GM12874 (cell line): ENCODE measurements around the gene HOXB9.

Experiments used
- TF ChIP-seq, protein P1 (sequence below): IDR thresholded peaks from 2 replicates; pipeline ENCODE4 v1.5.1; 2011; ENCODE audit warnings: low read depth, mild to moderate bottlenecking, control low read depth, low read length, moderate library complexity; ENCODE audit not compliant: insufficient read depth

HOXB9 gene

GRCh38 chr17:48587276-48588073, 38.7 kb downstream of the HOXB9 start:
- TF ChIP-seq, protein P1, sequence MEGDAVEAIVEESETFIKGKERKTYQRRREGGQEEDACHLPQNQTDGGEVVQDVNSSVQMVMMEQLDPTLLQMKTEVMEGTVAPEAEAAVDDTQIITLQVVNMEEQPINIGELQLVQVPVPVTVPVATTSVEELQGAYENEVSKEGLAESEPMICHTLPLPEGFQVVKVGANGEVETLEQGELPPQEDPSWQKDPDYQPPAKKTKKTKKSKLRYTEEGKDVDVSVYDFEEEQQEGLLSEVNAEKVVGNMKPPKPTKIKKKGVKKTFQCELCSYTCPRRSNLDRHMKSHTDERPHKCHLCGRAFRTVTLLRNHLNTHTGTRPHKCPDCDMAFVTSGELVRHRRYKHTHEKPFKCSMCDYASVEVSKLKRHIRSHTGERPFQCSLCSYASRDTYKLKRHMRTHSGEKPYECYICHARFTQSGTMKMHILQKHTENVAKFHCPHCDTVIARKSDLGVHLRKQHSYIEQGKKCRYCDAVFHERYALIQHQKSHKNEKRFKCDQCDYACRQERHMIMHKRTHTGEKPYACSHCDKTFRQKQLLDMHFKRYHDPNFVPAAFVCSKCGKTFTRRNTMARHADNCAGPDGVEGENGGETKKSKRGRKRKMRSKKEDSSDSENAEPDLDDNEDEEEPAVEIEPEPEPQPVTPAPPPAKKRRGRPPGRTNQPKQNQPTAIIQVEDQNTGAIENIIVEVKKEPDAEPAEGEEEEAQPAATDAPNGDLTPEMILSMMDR, result no peak

DNA sequence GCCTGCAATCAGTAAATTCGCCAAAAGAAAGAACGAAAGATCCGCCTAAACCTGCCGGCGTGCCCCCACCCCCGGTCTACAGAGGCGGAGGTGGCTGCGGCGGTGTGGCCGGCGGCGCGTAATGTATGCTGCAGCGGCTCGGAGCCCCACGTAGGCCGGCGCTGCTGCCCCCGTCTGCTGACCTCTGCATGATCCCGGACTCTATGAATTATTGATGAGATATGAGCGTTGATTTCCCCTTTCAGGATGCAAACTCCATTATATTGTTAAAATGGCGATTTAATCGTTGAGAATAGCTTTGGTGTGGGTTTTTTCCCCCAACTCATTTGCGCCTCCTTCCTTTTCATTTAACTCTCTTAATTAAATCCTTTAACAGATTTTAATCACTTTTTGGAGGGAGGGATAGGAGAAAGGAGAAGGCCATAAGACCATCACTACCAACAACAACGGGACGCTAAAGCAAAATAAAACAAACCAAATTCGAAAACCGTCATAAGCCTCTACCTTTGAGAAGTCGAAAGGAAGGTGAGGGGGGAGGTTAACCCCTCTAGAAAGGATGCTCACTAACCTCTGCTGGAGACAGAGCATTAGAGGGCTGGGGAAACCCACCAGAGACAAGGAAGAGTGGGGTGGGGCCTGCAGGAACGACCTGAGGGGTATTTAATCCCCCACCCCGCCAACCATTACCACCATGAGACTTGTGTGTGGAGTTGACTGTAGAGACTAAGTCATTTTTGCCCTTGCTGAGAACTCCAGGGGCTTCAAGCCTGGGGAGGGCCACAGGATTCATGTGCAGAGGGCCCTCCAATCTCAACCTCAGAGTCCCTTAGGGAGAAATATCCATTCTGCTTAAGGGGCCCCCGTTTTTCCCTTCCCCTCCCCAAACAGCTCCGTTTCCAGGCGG, 39.6 kb downstream of the HOXB9 start:
- TF ChIP-seq, protein P1, result no peak

DNA sequence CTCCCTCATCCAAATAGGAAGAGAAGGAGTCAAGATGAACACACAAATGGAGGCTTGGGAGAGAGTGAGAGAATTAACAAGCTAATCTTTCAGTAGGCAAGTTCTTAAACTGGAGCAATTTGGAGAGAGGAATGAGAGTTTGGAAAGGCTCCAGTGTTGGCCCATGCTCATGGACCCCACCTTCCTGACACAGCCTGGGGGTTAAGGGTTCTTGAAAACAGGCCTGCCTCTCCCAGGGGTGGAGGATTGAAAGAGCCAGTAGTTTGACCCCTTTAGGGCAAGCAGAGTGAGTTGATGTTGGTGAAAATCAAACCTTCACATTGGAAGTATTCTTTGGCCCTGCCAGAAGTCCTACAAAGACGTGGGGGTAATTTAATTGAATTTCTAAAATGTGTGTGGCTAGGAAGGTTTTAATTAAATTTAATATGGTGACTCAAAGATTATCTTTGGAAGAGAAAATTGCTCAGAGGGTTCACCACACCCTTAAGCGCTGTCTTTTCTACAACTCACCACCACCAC, 41.9 kb downstream of the HOXB9 start:
- TF ChIP-seq, protein P1, result no peak

- TF ChIP-seq, protein P1, result no peak
Measured at GRCh38 chr17:48583708-48584222, 42.4 kb downstream of the HOXB9 start.

DNA sequence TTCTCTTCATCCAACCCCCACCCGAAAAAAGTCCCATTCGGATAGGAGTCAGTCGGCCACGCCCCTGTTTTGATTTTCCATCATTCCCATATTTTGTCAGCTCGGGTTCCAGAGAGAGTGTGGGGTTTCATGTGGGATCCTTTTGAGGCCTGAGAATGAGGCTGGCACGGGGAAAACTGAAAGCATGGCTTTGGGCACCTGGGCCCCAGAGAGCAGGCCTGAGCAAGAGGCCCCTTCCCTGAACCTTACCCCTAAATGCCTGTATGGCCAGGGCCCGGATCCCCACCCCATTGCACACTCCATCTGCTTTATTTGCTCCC, 43.4 kb downstream of the HOXB9 start:
- TF ChIP-seq, protein P1, result no peak

- TF ChIP-seq, protein P1, result no peak
Measured at GRCh38 chr17:48579760-48580554, 46.2 kb downstream of the HOXB9 start.

DNA sequence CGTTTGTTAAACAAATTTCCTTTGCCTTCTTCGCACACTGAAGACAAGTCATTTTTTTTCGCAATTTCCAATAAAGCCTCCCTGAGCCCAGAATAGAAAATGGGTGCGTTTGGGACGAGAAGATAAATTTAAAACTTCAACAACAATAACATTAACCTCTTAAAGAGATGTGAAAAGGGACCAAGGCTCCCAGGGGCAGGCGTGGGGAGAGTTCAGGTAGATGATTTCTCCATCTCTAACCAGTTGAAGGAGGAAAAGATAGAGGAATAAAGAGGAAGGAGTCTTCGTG, 46.7 kb downstream of the HOXB9 start:
- TF ChIP-seq, protein P1, result no peak
